ENCODE results near the gene IPPK. TPM values are rescaled to one million over a fixed set of nuclear protein-coding genes. Genes with fewer than 3 reads are reported as not detected.

IPPK gene
- total RNA-seq, 1 experiment from 2014 or later, result 24.5 TPM

DNA sequence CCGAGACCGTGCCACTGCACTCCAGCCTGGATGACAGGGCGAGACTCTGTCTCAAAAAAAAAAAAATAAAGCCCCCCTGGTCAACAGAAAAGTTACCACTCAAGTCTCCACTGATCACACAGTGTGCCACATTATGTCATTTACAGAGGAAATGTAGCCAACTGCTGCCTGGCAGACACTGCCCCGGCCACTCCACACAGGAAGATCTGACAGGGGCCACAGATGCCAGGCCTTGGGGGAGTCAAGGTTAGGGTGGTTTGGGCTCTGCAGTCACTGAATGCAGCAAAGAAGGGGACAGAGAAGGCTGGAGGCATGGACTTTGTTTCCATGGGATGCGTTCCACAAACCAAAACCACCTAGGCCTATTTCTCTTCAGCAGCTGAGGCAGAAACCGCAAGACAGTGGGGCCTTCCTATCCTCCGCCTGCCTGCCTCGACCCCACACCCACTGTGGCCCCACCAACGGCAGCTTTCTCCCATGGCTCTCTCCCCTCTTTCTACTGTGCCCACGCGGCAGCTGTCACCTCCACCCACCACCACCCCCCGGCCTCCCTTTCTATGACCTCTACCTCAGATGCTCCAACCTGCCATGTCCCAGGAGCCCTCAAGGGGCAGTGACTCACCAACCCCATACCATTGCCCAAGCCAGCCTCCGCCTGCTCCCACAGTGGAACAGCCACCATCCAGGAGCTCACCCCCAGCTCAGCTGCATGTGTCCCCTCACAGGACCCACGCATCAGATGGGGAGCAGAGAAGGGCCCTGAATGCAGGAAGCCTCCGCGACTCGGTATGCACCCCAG lies 12.4 kb downstream of the IPPK start:
- DNase-seq (ENCODE audit: low read depth), result peak; percentile 20

DNA sequence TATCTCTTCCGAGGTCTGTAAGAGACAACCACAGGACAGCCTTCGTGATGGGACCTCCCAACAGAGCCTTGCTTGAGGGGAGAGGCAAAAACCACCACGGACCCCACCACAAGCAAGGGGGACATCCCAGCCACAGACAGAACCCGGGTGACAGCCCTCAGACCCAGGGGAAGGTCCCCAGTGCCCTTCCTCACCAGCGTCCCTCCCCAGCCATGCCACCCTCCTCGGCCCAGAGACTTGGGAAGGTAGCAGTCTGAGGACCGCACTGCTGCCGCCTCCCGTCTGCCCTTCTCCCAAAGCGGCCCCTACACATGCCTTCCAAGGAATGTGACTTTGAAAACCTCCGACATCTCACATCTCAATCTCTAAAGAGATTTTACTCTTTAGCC lies 13.4 kb downstream of the IPPK start:
- DNase-seq (ENCODE audit: low read depth), result no peak

DNA sequence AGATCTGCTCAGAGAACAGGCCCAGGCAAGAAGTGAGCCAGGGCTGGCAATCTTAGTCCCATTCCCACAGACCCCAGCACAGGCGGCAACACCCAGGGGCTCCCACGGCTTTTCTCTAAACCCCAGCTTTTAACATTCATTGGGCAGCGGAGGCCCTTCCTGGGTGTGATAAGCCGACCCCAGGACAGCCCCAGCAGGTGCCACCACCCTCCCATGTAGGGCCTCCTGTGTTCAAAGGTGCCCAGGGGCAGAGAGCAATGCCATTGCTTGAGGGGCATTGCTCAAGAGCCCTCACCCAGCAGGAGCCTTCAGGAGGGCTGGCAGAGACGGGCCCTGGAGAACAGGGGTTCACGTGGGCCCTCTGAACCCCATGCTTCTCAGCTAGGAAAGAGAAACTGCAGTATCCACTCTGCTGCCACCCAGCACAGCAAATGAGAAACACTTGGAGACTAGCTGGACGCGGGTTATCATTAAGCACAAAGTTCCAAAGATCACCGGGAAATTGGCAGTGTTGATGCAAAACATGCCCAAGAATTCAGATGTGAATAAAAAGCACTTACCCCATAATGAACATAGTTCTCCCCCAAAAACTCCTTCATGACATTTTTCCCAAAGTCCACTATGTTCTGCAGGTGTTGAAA lies 13.9 kb downstream of the IPPK start:
- DNase-seq (ENCODE audit: low read depth), result no peak

DNA sequence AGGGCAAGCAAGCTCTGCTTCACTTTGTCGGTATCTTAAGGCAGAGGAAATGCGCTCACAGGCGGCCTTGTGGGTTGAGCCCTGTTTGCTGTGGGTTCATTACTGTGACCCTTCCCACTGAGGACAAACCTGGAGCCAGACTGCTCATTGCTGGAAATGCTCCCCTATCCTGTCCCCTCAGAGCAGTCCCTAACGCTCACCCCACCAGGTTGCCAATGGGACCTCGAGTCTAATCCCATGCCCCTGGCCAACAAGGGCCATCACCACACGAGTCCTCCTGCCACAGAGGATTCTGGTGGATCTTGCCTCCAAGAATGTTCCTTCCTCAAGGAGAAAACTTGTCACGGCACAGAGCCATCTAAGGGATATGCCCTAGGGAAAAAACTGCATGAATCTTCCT lies 14.6 kb downstream of the IPPK start:
- DNase-seq (ENCODE audit: low read depth), result no peak

DNA sequence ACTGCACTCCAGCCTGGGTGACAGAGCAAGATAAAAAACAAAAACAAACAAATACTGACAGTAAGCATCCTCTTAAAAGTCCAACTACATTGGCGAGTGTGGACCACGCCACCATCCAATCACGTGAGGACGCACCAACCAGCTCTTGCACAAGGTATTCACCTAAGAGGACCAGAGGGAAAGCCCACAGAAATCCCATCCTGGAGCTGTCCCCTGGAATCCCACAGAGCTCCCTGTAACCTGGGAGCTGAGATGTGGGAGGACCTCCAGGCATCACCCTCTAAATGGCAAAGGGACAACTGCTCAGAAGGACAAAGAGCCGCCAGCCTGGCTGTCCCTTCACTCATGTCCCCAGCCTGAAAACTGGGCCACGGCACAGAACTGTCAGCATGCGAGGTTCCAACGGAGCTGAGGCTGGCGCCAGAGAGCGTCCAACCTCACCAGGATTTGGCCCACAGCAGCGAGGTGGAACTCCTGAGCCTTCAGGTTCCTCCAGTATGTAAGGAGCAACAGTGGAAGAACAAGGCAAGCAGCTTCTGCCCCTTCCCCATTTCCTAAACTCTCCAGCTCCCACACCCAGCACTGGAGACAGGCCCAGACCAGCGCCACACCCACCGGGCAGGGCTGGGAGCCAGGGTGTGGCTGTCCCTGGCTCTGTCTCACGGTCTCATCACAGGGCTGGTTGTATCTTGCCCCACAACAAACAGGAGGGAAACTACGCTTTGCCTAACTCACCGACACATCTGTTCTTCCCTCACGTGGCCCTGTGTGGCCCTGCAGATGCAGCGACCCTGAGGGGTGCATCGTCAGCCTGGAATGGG lies 15.2 kb downstream of the IPPK start:
- no peak for DNase-seq (ENCODE audit: low read depth)

DNA sequence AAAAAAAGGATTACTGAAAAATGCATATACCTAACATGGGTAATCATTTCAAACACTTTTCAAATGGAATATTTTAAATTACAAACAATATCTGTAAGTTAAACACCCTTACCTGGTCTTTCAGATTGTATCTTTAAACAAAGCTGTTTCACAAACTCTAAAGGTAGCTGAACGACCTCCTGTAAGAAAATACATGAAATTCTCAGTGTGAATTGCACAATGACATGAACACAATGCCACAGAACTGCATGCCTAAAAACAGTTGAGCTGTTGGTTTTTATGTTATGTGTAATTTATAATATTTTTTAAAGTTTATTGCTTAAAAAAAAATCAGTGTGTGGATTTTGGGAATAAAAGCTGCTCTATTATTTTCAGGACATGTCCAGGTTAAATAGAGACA lies 17.5 kb downstream of the IPPK start:
- no peak for DNase-seq (ENCODE audit: low read depth)

GRCh38 chr9:92650839-92651621 lies 18.9 kb downstream of the IPPK start:
- DNase-seq (ENCODE audit: low read depth), result no peak

DNA sequence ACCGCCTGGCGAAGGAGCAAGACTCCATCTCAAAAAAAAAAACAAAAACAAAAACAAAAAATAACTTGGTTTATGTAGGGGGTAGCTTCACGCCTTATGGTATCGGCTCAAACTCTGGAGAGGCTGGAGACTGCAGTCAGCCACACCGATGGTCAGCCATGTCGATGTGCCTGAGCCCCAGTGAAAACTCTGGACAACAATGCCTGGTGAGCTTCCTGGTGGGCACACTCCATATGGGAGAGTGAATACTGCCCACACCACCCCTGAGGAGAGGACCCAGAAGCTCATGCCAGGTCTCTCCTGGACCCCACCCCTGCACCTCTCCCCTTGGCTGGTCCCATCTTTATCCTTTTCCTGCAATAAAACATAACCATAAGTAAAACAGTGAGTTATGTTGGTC lies 19.6 kb downstream of the IPPK start:
- DNase-seq (ENCODE audit: low read depth), result no peak

GRCh38 chr9:92649007-92649406 lies 20.9 kb downstream of the IPPK start:
- no peak for DNase-seq (ENCODE audit: low read depth)

DNA sequence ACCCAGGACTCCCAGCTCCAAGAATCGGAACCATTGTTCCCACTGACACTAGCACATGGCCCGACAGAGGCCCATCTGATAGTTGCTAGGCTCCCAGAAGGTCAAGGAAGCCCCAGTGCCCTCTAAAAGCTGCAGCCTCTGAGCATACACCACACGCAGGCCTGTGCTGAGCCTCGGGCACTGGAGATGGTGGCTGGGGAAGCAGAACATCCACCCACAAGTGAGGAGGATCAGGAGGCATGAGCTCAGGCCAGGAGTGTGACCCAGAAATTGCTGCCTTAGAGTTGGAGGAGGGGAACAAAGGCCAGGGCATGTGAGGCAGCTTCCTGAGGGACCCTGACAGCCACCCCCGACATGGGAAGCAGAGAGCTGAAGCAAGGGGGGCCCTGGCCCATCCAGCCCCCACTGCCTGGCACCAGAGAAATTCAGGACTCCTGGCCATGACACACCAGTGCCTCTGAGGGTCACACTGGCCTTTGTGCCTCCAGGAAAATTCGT lies 21.4 kb downstream of the IPPK start:
- no peak for DNase-seq (ENCODE audit: low read depth)

DNA sequence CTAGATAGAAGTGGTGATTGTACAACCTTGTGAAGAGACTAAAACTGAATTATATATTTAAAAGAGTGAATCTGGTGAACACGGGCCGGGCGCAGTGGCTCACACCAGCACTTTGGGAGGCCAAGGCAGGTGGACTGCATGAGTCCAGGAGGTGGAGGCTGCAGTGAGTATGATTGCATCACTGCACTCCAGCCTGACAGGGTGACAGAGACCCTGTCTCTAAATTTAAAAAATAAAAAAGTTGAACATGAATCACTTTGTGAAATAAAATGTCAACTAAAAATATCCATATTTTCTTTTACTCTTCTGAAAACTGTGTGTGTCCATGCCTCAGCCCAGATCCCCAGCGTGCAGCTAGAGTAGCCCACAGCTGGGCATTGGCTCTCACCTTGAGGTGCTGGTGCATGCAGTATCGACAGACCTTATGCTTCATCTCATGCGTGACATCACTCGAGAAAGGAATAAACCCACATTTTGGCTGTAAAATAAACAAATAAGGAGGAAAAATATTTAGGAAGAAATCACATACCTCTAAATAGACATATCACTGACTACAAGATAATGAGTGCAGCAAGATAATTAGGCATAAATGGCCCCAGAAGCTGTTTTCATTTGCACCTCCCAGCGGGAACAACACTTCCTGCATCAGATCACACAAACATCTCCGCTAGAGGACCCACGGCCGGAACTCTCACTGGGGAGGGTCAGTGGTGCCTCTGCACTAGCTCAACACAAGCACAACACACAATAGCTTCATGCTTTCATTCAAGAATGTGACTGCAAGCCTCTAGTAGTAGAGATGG lies 22.1 kb downstream of the IPPK start:
- no peak for DNase-seq (ENCODE audit: low read depth)

- DNase-seq (ENCODE audit: low read depth), result no peak
These were observed 24.9 kb downstream of the IPPK start for GRCh38 chr9:92645041-92645440.

DNA sequence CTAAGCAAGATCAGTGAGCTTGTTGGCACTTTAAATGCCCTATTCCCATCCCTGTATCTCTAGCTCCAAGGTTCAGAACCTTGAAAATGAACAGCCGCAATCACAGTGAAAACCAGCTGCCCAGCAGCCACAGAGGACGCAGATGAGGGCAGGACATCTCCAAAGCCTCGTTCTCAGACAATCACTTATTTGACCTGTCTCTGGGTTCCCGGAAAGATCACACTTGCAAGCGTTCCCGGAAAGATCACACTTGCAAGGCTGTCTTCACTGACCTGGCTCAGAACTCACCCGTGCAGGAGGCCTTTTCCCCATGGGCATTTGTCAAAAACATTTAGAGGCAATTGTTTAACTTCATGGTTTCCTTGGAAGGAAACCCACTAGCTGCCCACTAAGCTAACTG lies 25.7 kb downstream of the IPPK start:
- no peak for DNase-seq (ENCODE audit: low read depth)

- DNase-seq (ENCODE audit: low read depth), result no peak
These were observed 27.4 kb downstream of the IPPK start for GRCh38 chr9:92642564-92642963.

DNA sequence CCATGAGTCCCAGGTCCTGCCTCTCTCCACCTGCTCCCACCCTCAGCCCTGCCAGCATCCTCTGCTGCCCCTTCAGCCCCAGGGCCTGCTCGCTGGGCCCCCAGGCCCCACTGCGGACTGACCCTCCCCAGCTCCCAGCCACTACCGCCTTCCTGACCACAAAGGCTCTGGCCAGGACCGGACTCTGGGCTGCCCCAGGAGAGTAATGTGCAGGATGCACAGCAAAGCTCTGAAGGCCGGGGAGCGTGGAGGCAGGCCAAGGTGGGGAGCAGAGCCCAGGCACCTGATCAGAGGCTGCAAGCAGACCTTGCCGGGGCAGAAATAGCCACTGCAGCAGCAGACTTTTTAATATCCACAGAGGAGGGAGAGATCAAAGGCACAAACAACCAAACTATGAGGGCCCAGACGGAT lies 27.9 kb downstream of the IPPK start:
- no peak for DNase-seq (ENCODE audit: low read depth)

GRCh38 chr9:92641092-92641809 lies 28.7 kb downstream of the IPPK start:
- DNase-seq (ENCODE audit: low read depth), result no peak

GRCh38 chr9:92640398-92641091 lies 29.4 kb downstream of the IPPK start:
- DNase-seq (ENCODE audit: low read depth), result no peak

GRCh38 chr9:92639791-92640271 lies 30.1 kb downstream of the IPPK start:
- DNase-seq (ENCODE audit: low read depth), result no peak

GRCh38 chr9:92639124-92639523 lies 30.8 kb downstream of the IPPK start:
- DNase-seq (ENCODE audit: low read depth), result no peak
